K562 (cell line): ENCODE measurements around the gene TUBG2. TPM values are rescaled to one million over a fixed set of nuclear protein-coding genes. Genes with fewer than 3 reads are reported as not detected.

Experiments used
- ADNP ChIP-seq: fragments of 200-800 bp; sonication (Bioruptor generic); IDR thresholded peaks from 2 replicates; pipeline ENCODE4 v1.6.1; 2016; ENCODE audit warnings: missing genetic modification characterization, missing compliant biosample characterization
- CBFB ChIP-seq: sonication (generic); formaldehyde crosslinking; IDR thresholded peaks from 2 replicates; pipeline ENCODE4 v1.4.0; 2020; ENCODE audit warnings: mild to moderate bottlenecking, missing genetic modification reagents
- EWSR1 ChIP-seq: fragments of 450-650 bp; IDR thresholded peaks from 2 replicates; pipeline ENCODE4 v1.6.1; 2018; ENCODE audit warnings: borderline replicate concordance, mild to moderate bottlenecking, low read depth, moderate library complexity; ENCODE audit not compliant: partially characterized antibody
- FOXK1 ChIP-seq: sonication (generic); formaldehyde crosslinking; IDR thresholded peaks from 2 replicates; pipeline ENCODE4 v1.8.0; 2022; ENCODE audit warnings: missing genetic modification reagents, mild to moderate bottlenecking, borderline replicate concordance
- ILK ChIP-seq: fragments of 450-650 bp; IDR thresholded peaks from 2 replicates; pipeline ENCODE4 v1.6.1; 2016; ENCODE audit warnings: missing genetic modification characterization, low read depth, mild to moderate bottlenecking, missing compliant biosample characterization, moderate library complexity, borderline replicate concordance
- KAT8 ChIP-seq: fragments of 450-650 bp; IDR thresholded peaks from 2 replicates; pipeline ENCODE4 v1.6.1; 2016; ENCODE audit warnings: low read depth, mild to moderate bottlenecking
- MECOM ChIP-seq: fragments of 250-450 bp; sonication (Bioruptor Pico); IDR thresholded peaks from 2 replicates; pipeline ENCODE4 v1.8.0; 2022; ENCODE audit warnings: inconsistent platforms
- NCOA1 ChIP-seq: fragments of 450-650 bp; IDR thresholded peaks from 2 replicates; pipeline ENCODE4 v1.6.1; 2016; ENCODE audit warnings: low read depth
- NCOR1 ChIP-seq: fragments of 450-650 bp; IDR thresholded peaks from 2 replicates; pipeline ENCODE4 v1.6.1; 2016; ENCODE audit warnings: mild to moderate bottlenecking, moderate library complexity
- NELFE ChIP-seq: IDR thresholded peaks from 2 replicates; pipeline ENCODE4 v1.6.1; 2011; ENCODE audit warnings: mild to moderate bottlenecking; ENCODE audit not compliant: insufficient read depth, insufficient read length
- PTBP1 ChIP-seq: fragments of 200-400 bp; formaldehyde crosslinking; IDR thresholded peaks from 2 replicates; pipeline ENCODE4 v1.6.1; 2017; ENCODE audit warnings: low read depth, low read length
- PYGO2 ChIP-seq: fragments of 450-650 bp; IDR thresholded peaks from 2 replicates; pipeline ENCODE4 v1.6.1; 2016; ENCODE audit warnings: mild to moderate bottlenecking, missing genetic modification characterization, moderate library complexity, missing compliant biosample characterization
- RB1 ChIP-seq: fragments of 450-650 bp; IDR thresholded peaks from 2 replicates; pipeline ENCODE4 v1.6.1; 2017; ENCODE audit warnings: low read depth, mild to moderate bottlenecking
- SAP30 ChIP-seq: fragments of 200-600 bp; sonication (generic); IDR thresholded peaks from 2 replicates; pipeline ENCODE4 v1.6.1; 2012; ENCODE audit warnings: borderline replicate concordance, low read depth, mild to moderate bottlenecking, moderate library complexity, low read length, control low read depth, inconsistent platforms; ENCODE audit not compliant: insufficient read depth, poor library complexity, severe bottlenecking
- ZNF124 ChIP-seq: sonication (generic); formaldehyde crosslinking; IDR thresholded peaks from 2 replicates; pipeline ENCODE4 v1.8.1; 2022; ENCODE audit warnings: missing genetic modification reagents
- ZNF766 ChIP-seq: fragments of 200-800 bp; sonication (Bioruptor generic); conservative IDR thresholded peaks from 2 replicates; pipeline ENCODE4 v1.6.1; 2016; ENCODE audit warnings: missing genetic modification characterization, missing compliant biosample characterization
- polyA plus RNA-seq, 8 experiments: library from polyadenylated mRNA; depleted of rRNA in 4 of 8; stranded (reverse) in 5 of 8; unstranded in 3 of 8; fragments of >200 nt; fragmentation: Nextera tagmentation in 2 of 8; fragmentation: Illumina TruSeq in 1 of 8; extraction: Ambion mirVana in 2 of 8; extraction: Trizol in 1 of 8; gene quantifications; 2 replicates each; pipeline versions ENCODE4 v1.2.1 to v1.2.3, GENCODE V29; 2011 to 2014; ENCODE audit warnings: inconsistent platforms in 1 of 8, missing spikeins in 1 of 8
- total RNA-seq, 7 experiments: library from RNA; depleted of rRNA in 6 of 7; stranded (reverse); fragments of >200 nt in 6 of 7; fragmentation: Illumina TruSeq in 2 of 7; extraction: Trizol in 2 of 7; gene quantifications; 2 replicates each; pipeline versions ENCODE4 v1.2.1 to v1.2.3, GENCODE V29; 2011 to 2021; ENCODE audit warnings: low replicate concordance in 1 of 7
- TF ChIP-seq, protein P1 (sequence below): fragments of 450-650 bp; formaldehyde crosslinking; IDR thresholded peaks from 2 replicates; pipeline ENCODE4 v1.4.0; 2022; ENCODE audit warnings: mild to moderate bottlenecking, moderate library complexity
- TF ChIP-seq, protein P2 (sequence below): fragments of 450-650 bp; IDR thresholded peaks from 2 replicates; pipeline ENCODE4 v1.6.1; 2018; ENCODE audit not compliant: partially characterized antibody
- TF ChIP-seq, protein P3 (sequence below), 2 experiments: fragments of 450-650 bp; IDR thresholded peaks; 2 replicates each; pipeline ENCODE4 v1.6.1; 2016

TUBG2 gene
- total and polyA plus RNA-seq, 9 of the 15 experiments (the other 6 are each of a cell fraction or from before 2014, with no cell fraction given) = 0.09 to 0.80 (median 0.24) TPM; not detected in 2

DNA sequence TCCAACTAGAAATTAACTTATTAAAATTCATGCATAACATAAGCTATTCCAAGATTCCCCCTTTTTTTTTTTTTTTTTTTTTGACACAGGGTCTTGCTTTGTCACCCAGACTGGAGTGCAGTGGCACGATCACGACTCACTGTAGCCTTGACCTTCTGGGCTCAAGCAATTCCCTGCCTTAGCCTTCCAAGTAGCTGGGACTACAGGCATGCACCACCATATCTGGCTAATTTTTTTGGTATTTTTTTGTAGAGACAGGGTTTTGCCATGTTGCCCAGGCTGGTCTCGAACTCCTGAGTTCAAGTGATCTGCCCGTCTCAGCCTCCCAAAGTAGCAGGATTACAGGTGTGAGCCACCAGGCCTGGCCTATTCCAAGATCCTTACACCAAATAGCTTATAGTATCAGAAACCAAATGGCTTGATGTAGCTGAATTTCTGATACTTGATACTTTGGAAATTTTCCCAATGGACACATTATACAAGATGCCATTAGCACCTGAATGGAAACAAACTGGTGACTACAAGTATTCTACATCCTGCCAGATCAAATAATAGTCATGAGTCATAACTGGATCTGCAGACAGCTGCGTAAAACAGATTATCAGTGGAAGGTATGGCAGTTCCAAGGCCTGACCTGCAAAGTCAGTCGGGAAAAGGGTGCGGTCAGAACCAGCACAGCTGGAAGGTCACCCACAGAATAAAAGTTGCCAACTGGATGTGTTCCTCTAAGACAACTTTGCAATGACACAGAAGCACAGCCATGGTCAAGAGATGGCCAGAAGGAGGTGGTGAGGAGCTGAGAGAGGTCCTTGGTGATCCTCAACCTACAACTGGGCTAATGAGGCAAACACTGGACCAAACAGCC lies 35.1 kb upstream of the TUBG2 start (continued):
- peak; percentile 65 for TF ChIP-seq ADNP (tag)
- peak; percentile 64; the same call in 1 of the 2 replicates for TF ChIP-seq NCOA1
- no peak for TF ChIP-seq SAP30
- no peak for TF ChIP-seq KAT8
- no peak for TF ChIP-seq FOXK1 (CRISPR knock-in tag)
- peak; percentile 82 for TF ChIP-seq NCOR1
- no peak for TF ChIP-seq RB1
- peak; percentile 63; the same call in 1 of the 2 replicates for TF ChIP-seq ZNF766 (CRISPR knock-in tag)
- no peak for TF ChIP-seq MECOM (CRISPR knock-in tag)
- TF ChIP-seq, protein P1, sequence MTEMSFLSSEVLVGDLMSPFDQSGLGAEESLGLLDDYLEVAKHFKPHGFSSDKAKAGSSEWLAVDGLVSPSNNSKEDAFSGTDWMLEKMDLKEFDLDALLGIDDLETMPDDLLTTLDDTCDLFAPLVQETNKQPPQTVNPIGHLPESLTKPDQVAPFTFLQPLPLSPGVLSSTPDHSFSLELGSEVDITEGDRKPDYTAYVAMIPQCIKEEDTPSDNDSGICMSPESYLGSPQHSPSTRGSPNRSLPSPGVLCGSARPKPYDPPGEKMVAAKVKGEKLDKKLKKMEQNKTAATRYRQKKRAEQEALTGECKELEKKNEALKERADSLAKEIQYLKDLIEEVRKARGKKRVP (CRISPR knock-in tag) = no peak
- TF ChIP-seq, protein P2, sequence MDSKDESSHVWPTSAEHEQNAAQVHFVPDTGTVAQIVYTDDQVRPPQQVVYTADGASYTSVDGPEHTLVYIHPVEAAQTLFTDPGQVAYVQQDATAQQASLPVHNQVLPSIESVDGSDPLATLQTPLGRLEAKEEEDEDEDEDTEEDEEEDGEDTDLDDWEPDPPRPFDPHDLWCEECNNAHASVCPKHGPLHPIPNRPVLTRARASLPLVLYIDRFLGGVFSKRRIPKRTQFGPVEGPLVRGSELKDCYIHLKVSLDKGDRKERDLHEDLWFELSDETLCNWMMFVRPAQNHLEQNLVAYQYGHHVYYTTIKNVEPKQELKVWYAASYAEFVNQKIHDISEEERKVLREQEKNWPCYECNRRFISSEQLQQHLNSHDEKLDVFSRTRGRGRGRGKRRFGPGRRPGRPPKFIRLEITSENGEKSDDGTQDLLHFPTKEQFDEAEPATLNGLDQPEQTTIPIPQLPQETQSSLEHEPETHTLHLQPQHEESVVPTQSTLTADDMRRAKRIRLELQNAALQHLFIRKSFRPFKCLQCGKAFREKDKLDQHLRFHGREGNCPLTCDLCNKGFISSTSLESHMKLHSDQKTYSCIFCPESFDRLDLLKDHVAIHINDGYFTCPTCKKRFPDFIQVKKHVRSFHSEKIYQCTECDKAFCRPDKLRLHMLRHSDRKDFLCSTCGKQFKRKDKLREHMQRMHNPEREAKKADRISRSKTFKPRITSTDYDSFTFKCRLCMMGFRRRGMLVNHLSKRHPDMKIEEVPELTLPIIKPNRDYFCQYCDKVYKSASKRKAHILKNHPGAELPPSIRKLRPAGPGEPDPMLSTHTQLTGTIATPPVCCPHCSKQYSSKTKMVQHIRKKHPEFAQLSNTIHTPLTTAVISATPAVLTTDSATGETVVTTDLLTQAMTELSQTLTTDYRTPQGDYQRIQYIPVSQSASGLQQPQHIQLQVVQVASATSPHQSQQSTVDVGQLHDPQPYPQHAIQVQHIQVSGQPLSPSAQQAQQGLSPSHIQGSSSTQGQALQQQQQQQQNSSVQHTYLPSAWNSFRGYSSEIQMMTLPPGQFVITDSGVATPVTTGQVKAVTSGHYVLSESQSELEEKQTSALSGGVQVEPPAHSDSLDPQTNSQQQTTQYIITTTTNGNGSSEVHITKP = peak; percentile 19
- TF ChIP-seq ZNF124 (CRISPR knock-in tag) = no peak
- TF ChIP-seq, protein P3, sequence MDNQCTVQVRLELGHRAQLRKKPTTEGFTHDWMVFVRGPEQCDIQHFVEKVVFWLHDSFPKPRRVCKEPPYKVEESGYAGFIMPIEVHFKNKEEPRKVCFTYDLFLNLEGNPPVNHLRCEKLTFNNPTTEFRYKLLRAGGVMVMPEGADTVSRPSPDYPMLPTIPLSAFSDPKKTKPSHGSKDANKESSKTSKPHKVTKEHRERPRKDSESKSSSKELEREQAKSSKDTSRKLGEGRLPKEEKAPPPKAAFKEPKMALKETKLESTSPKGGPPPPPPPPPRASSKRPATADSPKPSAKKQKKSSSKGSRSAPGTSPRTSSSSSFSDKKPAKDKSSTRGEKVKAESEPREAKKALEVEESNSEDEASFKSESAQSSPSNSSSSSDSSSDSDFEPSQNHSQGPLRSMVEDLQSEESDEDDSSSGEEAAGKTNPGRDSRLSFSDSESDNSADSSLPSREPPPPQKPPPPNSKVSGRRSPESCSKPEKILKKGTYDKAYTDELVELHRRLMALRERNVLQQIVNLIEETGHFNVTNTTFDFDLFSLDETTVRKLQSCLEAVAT (IDR thresholded peaks at IDR 0.05) = peak in 1 of 2 experiments; percentile 74; a peak in 1 of 4 replicates
- TF ChIP-seq NELFE = no peak
- no peak for TF ChIP-seq ILK (tag)
- no peak for TF ChIP-seq PYGO2 (tag)
- TF ChIP-seq EWSR1 = no peak
- no peak for TF ChIP-seq PTBP1
- TF ChIP-seq CBFB (CRISPR knock-in tag) = peak; percentile 44; the same call in 1 of the 2 replicates
